Measurements from ENCODE around the gene FAM156A. TPM values are rescaled to one million over a fixed set of nuclear protein-coding genes. Genes with fewer than 3 reads are reported as not detected.

The FAM156A gene
- total and polyA plus RNA-seq, 12 donors, result 5.5 to 12.4 (median 7.9) TPM

DNA sequence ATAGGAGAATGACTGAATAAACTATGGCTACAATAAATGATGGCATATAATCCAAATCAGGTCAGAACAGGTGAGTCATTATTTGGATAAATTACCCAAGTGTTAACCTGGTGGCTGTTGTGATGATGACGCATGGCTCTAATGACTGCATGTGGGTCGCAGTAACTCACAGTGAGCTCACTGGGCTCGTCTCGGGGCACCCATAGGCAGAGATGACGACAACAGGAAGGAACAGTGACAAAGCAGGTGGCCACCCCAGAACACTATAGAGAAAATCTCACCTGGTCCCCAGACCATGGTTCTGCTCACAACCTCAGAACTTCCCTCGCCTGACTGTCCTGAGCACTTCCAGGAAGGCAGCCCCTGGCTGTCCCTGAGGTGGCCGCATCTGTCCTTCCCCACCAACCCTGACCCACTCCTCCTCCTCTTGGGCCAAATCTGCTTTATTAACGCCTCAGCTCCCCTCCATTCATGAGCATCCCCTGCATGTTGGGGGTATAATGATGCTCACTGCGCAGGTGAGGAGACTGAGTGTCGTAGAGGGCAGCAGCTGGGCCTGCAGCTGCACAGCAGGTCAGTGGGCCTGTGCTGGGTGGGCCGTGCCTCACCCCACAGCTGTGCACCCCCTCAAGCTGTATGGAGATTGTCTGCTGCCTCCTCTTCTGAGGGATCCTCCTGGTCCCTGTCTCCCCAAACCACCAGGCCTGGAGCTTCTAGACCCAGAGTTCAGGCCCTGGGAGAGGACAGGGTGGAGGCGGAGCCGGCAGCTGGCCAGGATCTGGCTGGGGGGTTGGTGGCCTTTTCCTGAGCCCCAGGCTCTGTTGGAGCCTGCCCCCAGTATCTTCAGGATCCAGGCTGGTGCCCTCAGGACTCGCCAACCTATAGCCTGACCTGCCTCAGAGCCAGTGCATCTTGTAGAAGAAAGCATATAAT, 30.9 kb upstream of the FAM156A start:
- DNase-seq (no peak), ATAC-seq (peak in 4 of 8 donors; percentile 21 to 40 (median 32))
- Histone ChIP-seq H3K4me3 (no peak overlapping the region), H3K36me3 (no peaks in the 10 kb centered on the region), H3K27ac (peak overlapping the region in 7 of 10 donors; percentile 28 to 58 (median 48)), H3K27me3 (peaks cover 0 to 37% (median 0%) of the 10 kb centered on the region in 7 donors), H3K4me1 (peaks cover 0 to 31% (median 16%) of the 10 kb centered on the region in 9 donors), H3K9me3 (no peaks in the 10 kb centered on the region)
- 81 to 85% methylated on average over 14 of the region's 14 CpGs for WGBS, 2 donors
- no peak for TF ChIP-seq CTCF (IDR thresholded peaks at IDR 0.05)
- intact Hi-C loops (cut with DNase I), result no loop called here

DNA sequence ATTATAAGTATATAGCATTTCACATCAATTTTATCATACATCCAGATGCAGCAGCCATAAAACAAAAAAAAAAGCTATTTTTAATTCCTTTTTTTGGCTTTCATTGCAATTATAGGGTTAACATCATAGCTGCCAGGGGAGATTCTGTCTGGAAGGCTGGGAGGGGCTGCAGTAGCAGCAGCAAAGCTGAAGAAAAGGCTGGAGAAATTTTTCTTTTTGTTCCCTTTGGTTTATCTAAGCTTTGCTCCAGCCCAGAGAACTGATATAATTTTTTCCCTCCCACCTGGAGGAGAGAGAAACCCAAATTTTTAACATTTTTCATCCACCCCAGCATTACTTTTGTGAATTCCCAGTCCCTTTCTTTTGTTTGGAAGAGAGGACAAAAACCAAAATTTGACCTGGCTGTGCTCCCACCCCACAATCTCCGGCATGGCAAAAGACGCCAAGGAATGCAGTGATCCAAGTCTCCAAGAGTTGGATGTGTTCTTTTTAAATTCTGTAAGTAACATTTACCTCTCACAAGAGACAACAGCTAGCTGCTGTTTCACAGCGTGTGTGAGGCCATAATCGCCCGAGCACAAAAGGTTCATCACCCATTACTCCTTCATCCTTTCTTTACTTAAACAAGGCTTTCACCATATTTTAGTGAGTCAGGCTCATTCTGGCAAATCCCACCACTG, 25.1 kb upstream of the FAM156A start:
- TF ChIP-seq CTCF (IDR thresholded peaks at IDR 0.05), result no peak
- peak overlapping the region in 8 of 10 donors; percentile 26 to 73 (median 56) for H3K27ac ChIP-seq
- H3K4me1 ChIP-seq, result peaks cover 0 to 18% (median 0%) of the 10 kb centered on the region in 9 donors
- ATAC-seq (peak in 1 of 8 donors; percentile 28), DNase-seq (no peak)
- intact Hi-C loops (cut with DNase I), result no loop called here
- H3K4me3 ChIP-seq, result peak overlapping the region in 4 of 10 donors; percentile 20 to 31 (median 25)
- H3K36me3 ChIP-seq, result no peaks in the 10 kb centered on the region
- 6 to 32% methylated on average over 5 of the region's 5 CpGs for WGBS, 2 donors
- H3K27me3 ChIP-seq, result peaks cover 0 to 68% (median 0%) of the 10 kb centered on the region in 7 donors
- H3K9me3 ChIP-seq, result no peaks in the 10 kb centered on the region

DNA sequence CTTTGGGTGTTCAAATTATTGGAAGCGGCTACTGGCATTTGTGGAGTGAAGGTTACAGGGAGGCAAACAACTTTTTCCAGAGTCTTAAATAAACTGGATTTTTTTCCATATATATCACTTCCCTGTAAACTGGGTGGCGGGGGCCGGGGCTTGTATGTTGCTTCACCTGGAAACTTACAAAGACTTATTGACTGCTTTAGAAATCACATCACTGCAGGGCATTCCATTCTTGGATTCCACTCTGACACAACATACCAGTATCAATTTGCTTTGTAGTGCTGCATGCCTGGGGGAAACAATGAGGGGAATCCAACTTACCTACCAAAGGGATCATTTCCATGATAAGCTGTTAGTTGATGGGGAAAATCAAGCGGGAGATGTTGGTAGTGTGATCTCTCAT, 21.7 kb upstream of the FAM156A start:
- Histone ChIP-seq H3K4me3 (no peak overlapping the region), H3K4me1 (peaks cover 0 to 18% (median 0%) of the 10 kb centered on the region in 9 donors), H3K36me3 (no peaks in the 10 kb centered on the region), H3K27me3 (peaks cover 0 to 64% (median 0%) of the 10 kb centered on the region in 7 donors), H3K27ac (peak overlapping the region in 3 of 10 donors; percentile 19 to 31 (median 29)), H3K9me3 (no peaks in the 10 kb centered on the region)
- 90 to 95% methylated on average over 4 of the region's 4 CpGs for WGBS, 2 donors
- ATAC-seq (no peak), DNase-seq (no peak)
- intact Hi-C loops (cut with DNase I), result no loop called here
- no peak for TF ChIP-seq CTCF (IDR thresholded peaks at IDR 0.05)

DNA sequence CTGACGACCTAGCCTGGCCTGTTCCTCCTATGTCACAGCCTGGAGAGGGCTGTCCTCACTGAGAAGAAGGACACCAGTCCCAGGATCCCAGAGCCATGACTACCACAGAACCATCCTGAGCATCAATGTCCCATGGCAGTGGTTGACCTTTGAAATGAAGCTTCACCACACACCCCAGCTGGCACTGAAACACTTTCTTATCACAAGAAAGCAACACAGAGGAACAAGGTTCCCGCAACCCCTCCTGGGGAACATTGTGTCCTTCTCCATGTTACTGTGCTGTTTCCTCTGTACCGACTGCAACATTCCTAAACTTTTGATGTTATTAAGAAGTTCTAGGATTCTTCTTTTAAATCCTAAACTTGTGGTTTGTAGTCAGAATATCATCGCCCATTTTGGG, 21.2 kb upstream of the FAM156A start:
- no peak for DNase-seq

More for the DNA sequence above, 21.2 kb upstream of the FAM156A start:
- intact Hi-C loops (cut with DNase I), result no loop called here
- TF ChIP-seq CTCF (IDR thresholded peaks at IDR 0.05), result no peak
- Histone ChIP-seq H3K9me3 (no peaks in the 10 kb centered on the region), H3K36me3 (no peaks in the 10 kb centered on the region), H3K27ac (peak overlapping the region in 3 of 10 donors; percentile 19 to 31 (median 29)), H3K4me1 (peaks cover 0 to 18% (median 0%) of the 10 kb centered on the region in 9 donors), H3K27me3 (peaks cover 0 to 64% (median 0%) of the 10 kb centered on the region in 7 donors), H3K4me3 (no peak overlapping the region)
- peak in 6 of 8 donors; percentile 35 to 78 (median 62) for ATAC-seq
- 49 to 51% methylated on average over 4 of the region's 4 CpGs for WGBS, 2 donors

Measured in heart right ventricle (tissue), 16 donors.